Neural progenitor cell (in vitro differentiated cells): ENCODE measurements around the gene DISP2. TPM values are rescaled to one million over a fixed set of nuclear protein-coding genes. Genes with fewer than 3 reads are reported as not detected.

ENCODE experiments used
- DNase-seq: peaks from one replicate; pipeline ENCODE4 v3.0.0-alpha.2; 2016; ENCODE audit warnings: low spot score
- H2AFZ ChIP-seq: fragments of 200-600 bp; sonication (generic); replicated peaks from 2 replicates; pipeline ENCODE4 v1.6.1; 2016; ENCODE audit warnings: antibody characterized with exemption
- H3F3A ChIP-seq: fragments of 200-600 bp; sonication (generic); 2 replicates; pipeline ENCODE4 v1.6.1; 2016; ENCODE audit warnings: antibody characterized with exemption, low read depth
- H3K27ac ChIP-seq: fragments of 200-600 bp; sonication (generic); 2 replicates; pipeline ENCODE4 v1.5.1; 2016; ENCODE audit warnings: mild to moderate bottlenecking
- H3K27me3 ChIP-seq: fragments of 200-600 bp; sonication (generic); 2 replicates; pipeline ENCODE4 v1.6.1; 2016; ENCODE audit warnings: mild to moderate bottlenecking, moderate library complexity
- H3K36me3 ChIP-seq: fragments of 200-600 bp; sonication (generic); 2 replicates; pipeline ENCODE4 v1.5.1; 2016
- H3K4me1 ChIP-seq: fragments of 200-600 bp; sonication (generic); 2 replicates; pipeline ENCODE4 v1.6.1; 2016; ENCODE audit warnings: mixed run types
- H3K4me2 ChIP-seq: fragments of 200-600 bp; sonication (generic); 2 replicates; pipeline ENCODE4 v1.6.1; 2016
- H3K4me3 ChIP-seq: fragments of 200-600 bp; sonication (generic); 2 replicates; pipeline ENCODE4 v1.5.1; 2016
- H3K79me2 ChIP-seq: fragments of 200-600 bp; sonication (generic); 2 replicates; pipeline ENCODE4 v1.6.1; 2016; ENCODE audit warnings: low read depth
- H3K9ac ChIP-seq: fragments of 200-600 bp; sonication (generic); 2 replicates; pipeline ENCODE4 v1.6.1; 2016
- H3K9me3 ChIP-seq: fragments of 200-600 bp; sonication (generic); 2 replicates; pipeline ENCODE4 v1.5.1; 2016; ENCODE audit warnings: low read depth
- H4K20me1 ChIP-seq: fragments of 200-600 bp; sonication (generic); 2 replicates; pipeline ENCODE4 v1.6.1; 2016; ENCODE audit warnings: low read depth
- H3K27ac Mint-ChIP-seq: 3 replicates; pipeline ENCODE4 v1.8.0; 2021; ENCODE audit warnings: mixed read lengths
- H3K27me3 Mint-ChIP-seq: 2 replicates; pipeline ENCODE4 v1.8.0; 2022; ENCODE audit warnings: low read depth, mild to moderate bottlenecking, inconsistent platforms, moderate library complexity, mixed read lengths; ENCODE audit not compliant: insufficient read depth
- H3K36me3 Mint-ChIP-seq: 3 replicates; pipeline ENCODE4 v1.8.0; 2021; ENCODE audit warnings: mixed read lengths
- H3K4me1 Mint-ChIP-seq: 3 replicates; pipeline ENCODE4 v1.8.0; 2021; ENCODE audit warnings: mixed read lengths
- H3K4me3 Mint-ChIP-seq: 3 replicates; pipeline ENCODE4 v1.8.0; 2021; ENCODE audit warnings: mild to moderate bottlenecking, moderate library complexity, mixed read lengths
- H3K9me3 Mint-ChIP-seq: 3 replicates; pipeline ENCODE4 v1.8.0; 2020; ENCODE audit warnings: mixed read lengths
- CTCF ChIP-seq: fragments of 200-600 bp; sonication (generic); IDR thresholded peaks from 2 replicates; pipeline ENCODE4 v1.5.1; 2017; ENCODE audit warnings: antibody characterized with exemption, mild to moderate bottlenecking
- EZH2 ChIP-seq: fragments of 200-600 bp; sonication (generic); IDR thresholded peaks from 2 replicates; pipeline ENCODE4 v1.6.1; 2017; ENCODE audit warnings: antibody characterized with exemption, mild to moderate bottlenecking, moderate library complexity
- EZH2phosphoT487 ChIP-seq: fragments of 200-600 bp; sonication (generic); IDR thresholded peaks from 2 replicates; pipeline ENCODE4 v1.6.1; 2017; ENCODE audit warnings: antibody characterized with exemption
- total RNA-seq: library from RNA; depleted of rRNA; stranded (reverse); fragments of >200 nt; gene quantifications from 2 replicates; pipeline ENCODE4 v1.2.3, GENCODE V29; 2015; ENCODE audit warnings: low replicate concordance

The DISP2 gene
- total RNA-seq, 1 donor from 2014 or later, result not detected

- peaks cover 12% of the 10 kb centered on the region for H3K27me3 Mint-ChIP-seq
- H3K4me2 ChIP-seq, result no peak overlapping the region
Measured at GRCh38 chr15:40372981-40373380, 15.0 kb downstream of the DISP2 start.

GRCh38 chr15:40377606-40378005, 19.6 kb downstream of the DISP2 start:
- Histone ChIP-seq H3K27me3 (no peaks in the 10 kb centered on the region), H3K4me1 (no peaks in the 10 kb centered on the region), H3K79me2 (no peaks in the 10 kb centered on the region), H3K4me3 (no peak overlapping the region), H3K27ac (no peak overlapping the region), H3K9me3 (no peaks in the 10 kb centered on the region), H3K4me2 (no peak overlapping the region), H4K20me1 (no peaks in the 10 kb centered on the region), H2AFZ (no peak overlapping the region), H3F3A (no peaks in the 10 kb centered on the region), H3K9ac (no peak overlapping the region), H3K36me3 (no peaks in the 10 kb centered on the region)
- Mint-ChIP-seq H3K4me3 (no peak overlapping the region), H3K36me3 (no peaks in the 10 kb centered on the region), H3K27me3 (peaks cover 10% of the 10 kb centered on the region), H3K9me3 (no peaks in the 10 kb centered on the region), H3K27ac (no peak overlapping the region), H3K4me1 (peaks cover 5% of the 10 kb centered on the region)
- no peak for DNase-seq
- TF ChIP-seq CTCF (no peak), EZH2phosphoT487 (no peak), EZH2 (no peak)

More at GRCh38 chr15:40372981-40373380, 15.0 kb downstream of the DISP2 start:
- Mint-ChIP-seq H3K36me3 (no peaks in the 10 kb centered on the region), H3K27ac (no peak overlapping the region), H3K4me3 (no peak overlapping the region), H3K4me1 (peaks cover 4% of the 10 kb centered on the region), H3K9me3 (no peaks in the 10 kb centered on the region)
- TF ChIP-seq EZH2, result no peak
- TF ChIP-seq EZH2phosphoT487, result no peak
- TF ChIP-seq CTCF, result no peak
- H3F3A ChIP-seq, result no peaks in the 10 kb centered on the region
- no peak overlapping the region for H3K27ac ChIP-seq
- no peak overlapping the region for H2AFZ ChIP-seq
- no peak overlapping the region for H3K4me3 ChIP-seq
- no peaks in the 10 kb centered on the region for H3K4me1 ChIP-seq
- no peaks in the 10 kb centered on the region for H4K20me1 ChIP-seq
- no peaks in the 10 kb centered on the region for H3K36me3 ChIP-seq
- no peak overlapping the region for H3K9ac ChIP-seq
- H3K27me3 ChIP-seq, result peaks cover 30% of the 10 kb centered on the region
- H3K9me3 ChIP-seq, result no peaks in the 10 kb centered on the region
- no peaks in the 10 kb centered on the region for H3K79me2 ChIP-seq
- DNase-seq, result no peak

GRCh38 chr15:40379374-40379773, 21.4 kb downstream of the DISP2 start:
- H3K9me3 ChIP-seq, result no peaks in the 10 kb centered on the region
- no peaks in the 10 kb centered on the region for H3K36me3 ChIP-seq
- no peak overlapping the region for H3K4me2 ChIP-seq
- no peak overlapping the region for H3K4me3 Mint-ChIP-seq
- DNase-seq, result no peak
- peaks cover 7% of the 10 kb centered on the region for H3K4me1 ChIP-seq
- no peaks in the 10 kb centered on the region for H3K36me3 Mint-ChIP-seq
- peaks cover 16% of the 10 kb centered on the region for H3K4me1 Mint-ChIP-seq
- H3K27ac Mint-ChIP-seq, result no peak overlapping the region
- H3K4me3 ChIP-seq, result no peak overlapping the region
- no peaks in the 10 kb centered on the region for H3K9me3 Mint-ChIP-seq
- H3K9ac ChIP-seq, result no peak overlapping the region
- TF ChIP-seq CTCF, result no peak
- no peaks in the 10 kb centered on the region for H3F3A ChIP-seq
- no peak overlapping the region for H2AFZ ChIP-seq
- H3K27me3 Mint-ChIP-seq, result peaks cover 10% of the 10 kb centered on the region
- no peaks in the 10 kb centered on the region for H3K27me3 ChIP-seq
- H3K27ac ChIP-seq, result no peak overlapping the region
- H3K79me2 ChIP-seq, result peaks cover 16% of the 10 kb centered on the region
- H4K20me1 ChIP-seq, result peaks cover under 1% of the 10 kb centered on the region

GRCh38 chr15:40379853-40380252, 21.8 kb downstream of the DISP2 start:
- H3K4me2 ChIP-seq, result no peak overlapping the region
- Mint-ChIP-seq H3K27ac (no peak overlapping the region), H3K9me3 (no peaks in the 10 kb centered on the region), H3K4me3 (no peak overlapping the region), H3K4me1 (peaks cover 20% of the 10 kb centered on the region), H3K36me3 (no peaks in the 10 kb centered on the region), H3K27me3 (peaks cover 7% of the 10 kb centered on the region)
- H2AFZ ChIP-seq, result no peak overlapping the region
- DNase-seq, result no peak
- no peaks in the 10 kb centered on the region for H3K36me3 ChIP-seq
- H3K4me3 ChIP-seq, result no peak overlapping the region
- TF ChIP-seq CTCF, result no peak
- no peak for TF ChIP-seq EZH2
- no peaks in the 10 kb centered on the region for H3K27me3 ChIP-seq
- H3K27ac ChIP-seq, result no peak overlapping the region
- no peak overlapping the region for H3K9ac ChIP-seq
- H3F3A ChIP-seq, result no peaks in the 10 kb centered on the region
- H4K20me1 ChIP-seq, result peaks cover 6% of the 10 kb centered on the region
- peaks cover 12% of the 10 kb centered on the region for H3K4me1 ChIP-seq
- H3K9me3 ChIP-seq, result no peaks in the 10 kb centered on the region
- peaks cover 21% of the 10 kb centered on the region for H3K79me2 ChIP-seq
